H9 (cell line): Measurements from ENCODE around the gene PAOX. TPM values are rescaled to one million over a fixed set of nuclear protein-coding genes. Genes with fewer than 3 reads are reported as not detected.

Experiments
- DNase-seq: peaks from one replicate; pipeline ENCODE4 v3.0.0-alpha.2; 2017
- H2AFZ ChIP-seq: one replicate; pipeline ENCODE4 v1.6.1; 2013; ENCODE audit warnings: mild to moderate bottlenecking, low read length, control low read depth, moderate library complexity
- H2AK5ac ChIP-seq: 2 replicates; pipeline ENCODE4 v1.6.1; 2013; ENCODE audit warnings: low read length, control low read depth, mixed read lengths; ENCODE audit not compliant: insufficient read length
- H2BK120ac ChIP-seq: one replicate; pipeline ENCODE4 v1.6.1; 2013; ENCODE audit warnings: low read depth, mild to moderate bottlenecking, low read length, control low read depth, inconsistent platforms; ENCODE audit not compliant: poor library complexity, severe bottlenecking
- H2BK12ac ChIP-seq: 2 replicates; pipeline ENCODE4 v1.6.1; 2013; ENCODE audit warnings: low read length, control low read depth, mixed read lengths, low read depth; ENCODE audit not compliant: insufficient read length
- H2BK15ac ChIP-seq: 2 replicates; pipeline ENCODE4 v1.6.1; 2013; ENCODE audit warnings: low read depth, low read length, control low read depth
- H2BK20ac ChIP-seq: one replicate; pipeline ENCODE4 v1.6.1; 2013; ENCODE audit warnings: low read depth, mild to moderate bottlenecking, low read length, control low read depth, inconsistent platforms; ENCODE audit not compliant: poor library complexity, severe bottlenecking
- H2BK5ac ChIP-seq: 2 replicates; pipeline ENCODE4 v1.6.1; 2013; ENCODE audit warnings: low read length, control low read depth, mixed read lengths; ENCODE audit not compliant: insufficient read length
- H3K14ac ChIP-seq: 2 replicates; pipeline ENCODE4 v1.6.1; 2013; ENCODE audit warnings: low read length, control low read depth; ENCODE audit not compliant: insufficient read depth
- H3K18ac ChIP-seq: 2 replicates; pipeline ENCODE4 v1.6.1; 2013; ENCODE audit warnings: low read depth, mild to moderate bottlenecking, mixed read lengths, low read length, control low read depth; ENCODE audit not compliant: insufficient read length
- H3K23ac ChIP-seq: 2 replicates; pipeline ENCODE4 v1.6.1; 2013; ENCODE audit warnings: low read length, control low read depth, mixed read lengths, low read depth; ENCODE audit not compliant: insufficient read length
- H3K23me2 ChIP-seq: 2 replicates; pipeline ENCODE4 v1.6.1; 2013; ENCODE audit warnings: low read depth, mild to moderate bottlenecking, mixed read lengths, low read length, control low read depth; ENCODE audit not compliant: insufficient read length, poor library complexity, severe bottlenecking
- H3K27ac ChIP-seq: 2 replicates; pipeline ENCODE4 v1.5.1; 2013; ENCODE audit warnings: low read length, control low read depth, mixed read lengths, low read depth; ENCODE audit not compliant: insufficient read length
- H3K27me3 ChIP-seq: 2 replicates; pipeline ENCODE4 v1.6.1; 2013; ENCODE audit warnings: low read length, control low read depth, inconsistent platforms; ENCODE audit not compliant: insufficient read depth
- H3K4ac ChIP-seq: 2 replicates; pipeline ENCODE4 v1.6.1; 2013; ENCODE audit warnings: low read depth, mild to moderate bottlenecking, control low read depth, inconsistent platforms, low read length, moderate library complexity
- H3K4me1 ChIP-seq: 2 replicates; pipeline ENCODE4 v1.6.1; 2013; ENCODE audit warnings: low read length, control low read depth, inconsistent platforms; ENCODE audit not compliant: insufficient read depth
- H3K4me2 ChIP-seq: 2 replicates; pipeline ENCODE4 v1.6.1; 2013; ENCODE audit warnings: low read length, control low read depth, mixed read lengths; ENCODE audit not compliant: insufficient read length, insufficient read depth
- H3K56ac ChIP-seq: 2 replicates; pipeline ENCODE4 v1.6.1; 2013; ENCODE audit warnings: low read depth, mild to moderate bottlenecking, mixed read lengths, low read length, control low read depth; ENCODE audit not compliant: insufficient read length
- H3K79me1 ChIP-seq: 2 replicates; pipeline ENCODE4 v1.6.1; 2013; ENCODE audit warnings: low read depth, mild to moderate bottlenecking, moderate library complexity, low read length, control low read depth, inconsistent platforms; ENCODE audit not compliant: insufficient read depth, poor library complexity, severe bottlenecking
- H3K79me2 ChIP-seq: 2 replicates; pipeline ENCODE4 v1.6.1; 2013; ENCODE audit warnings: low read length, control low read depth, inconsistent platforms; ENCODE audit not compliant: insufficient read depth
- H3K9ac ChIP-seq: 2 replicates; pipeline ENCODE4 v1.6.1; 2013; ENCODE audit warnings: low read length, control low read depth, mixed read lengths; ENCODE audit not compliant: insufficient read length; ENCODE audit errors: extremely low read depth
- H3K9me3 ChIP-seq: one replicate; pipeline ENCODE4 v1.6.1; 2013; ENCODE audit warnings: low read depth, low read length, inconsistent platforms; ENCODE audit not compliant: control insufficient read depth
- H3T11ph ChIP-seq: one replicate; pipeline ENCODE4 v1.6.1; 2013; ENCODE audit warnings: mild to moderate bottlenecking, low read length, control low read depth, inconsistent platforms
- H4K20me1 ChIP-seq: one replicate; pipeline ENCODE4 v1.6.1; 2013; ENCODE audit not compliant: control insufficient read depth, insufficient read length, insufficient read depth
- H4K5ac ChIP-seq: 2 replicates; pipeline ENCODE4 v1.6.1; 2013; ENCODE audit warnings: low read depth, mild to moderate bottlenecking, mixed read lengths, low read length, control low read depth; ENCODE audit not compliant: insufficient read length
- H4K8ac ChIP-seq: replicated peaks from 2 replicates; pipeline ENCODE4 v1.6.1; 2013; ENCODE audit warnings: low read length, control low read depth, mixed read lengths, low read depth; ENCODE audit not compliant: insufficient read length
- H4K91ac ChIP-seq: 2 replicates; pipeline ENCODE4 v1.6.1; 2013; ENCODE audit warnings: low read depth, mild to moderate bottlenecking, moderate library complexity, mixed read lengths, low read length, control low read depth; ENCODE audit not compliant: insufficient read length
- H3K27ac Mint-ChIP-seq, 3 experiments: 2 replicates in 2 of 3; 3 replicates in 1 of 3; pipeline ENCODE4 v1.8.0; 2020 to 2021; ENCODE audit warnings: mixed read lengths in 3 of 3, mild to moderate bottlenecking in 1 of 3, moderate library complexity in 1 of 3
- H3K27me3 Mint-ChIP-seq: 2 replicates; pipeline ENCODE4 v1.8.0; 2021; ENCODE audit warnings: low read depth, mild to moderate bottlenecking, moderate library complexity, mixed read lengths
- H3K36me3 Mint-ChIP-seq, 3 experiments: 2 replicates in 2 of 3; 3 replicates in 1 of 3; pipeline ENCODE4 v1.8.0; 2020 to 2021; ENCODE audit warnings: low read depth in 3 of 3, mixed read lengths in 3 of 3; ENCODE audit not compliant: insufficient read depth in 1 of 3
- H3K4me1 Mint-ChIP-seq, 2 experiments: 2 replicates each; pipeline ENCODE4 v1.8.0; 2020; ENCODE audit warnings: mixed read lengths in 2 of 2
- H3K4me3 Mint-ChIP-seq, 2 experiments: 2 replicates in 1 of 2; 3 replicates in 1 of 2; pipeline ENCODE4 v1.8.0; 2020 to 2021; ENCODE audit warnings: mild to moderate bottlenecking in 2 of 2, mixed read lengths in 2 of 2, moderate library complexity in 1 of 2
- H3K9me3 Mint-ChIP-seq, 2 experiments: 2 replicates in 1 of 2; 3 replicates in 1 of 2; pipeline ENCODE4 v1.8.0; 2020; ENCODE audit warnings: mild to moderate bottlenecking in 2 of 2, mixed read lengths in 2 of 2, moderate library complexity in 1 of 2
- WGBS: extraction: QIAGEN DNeasy Blood & Tissue Kit; methylation state at CpG from one replicate; pipeline ENCODE4 v1.1.7; 2013; ENCODE audit warnings: missing lambda C conversion rate, low lambda C conversion rate, mixed read lengths; ENCODE audit not compliant: insufficient read length; ENCODE audit errors: extremely low coverage; 5-methylcytosine and 5-hydroxymethylcytosine counted together
- total RNA-seq: library from RNA; stranded (reverse); gene quantifications from 2 replicates; pipeline ENCODE4 v1.2.1, GENCODE V29; 2021
- TF ChIP-seq, protein P1 (sequence below): fragments of 200-600 bp; sonication (generic); conservative IDR thresholded peaks from 3 replicates; pipeline ENCODE4 v1.8.0; 2021; ENCODE audit warnings: antibody characterized with exemption, mild to moderate bottlenecking

Gene PAOX
- total RNA-seq, 1 experiment from 2014 or later = 5.6 TPM

DNA sequence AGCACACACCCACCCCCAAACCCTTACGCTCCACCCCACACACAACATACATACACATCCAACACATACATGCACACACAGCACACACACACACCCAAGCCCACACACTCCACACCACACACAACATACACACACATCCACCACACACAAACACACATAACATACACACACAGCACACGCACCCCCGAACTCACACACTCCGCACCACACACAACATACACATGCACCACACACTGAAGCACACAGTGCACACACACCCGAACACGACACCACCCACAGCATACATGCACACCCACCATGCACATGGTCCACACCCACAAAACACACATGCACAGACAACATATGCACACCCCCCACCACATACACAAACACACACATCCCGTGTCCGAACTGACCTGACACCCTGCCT, 29.9 kb upstream of the PAOX start:
- no peaks in the 10 kb centered on the region for H3K9me3 ChIP-seq
- H3K56ac ChIP-seq = no peak overlapping the region
- Mint-ChIP-seq H3K27ac (no peak overlapping the region), H3K9me3 (no peaks in the 10 kb centered on the region; a peak in 1 of 5 replicates), H3K36me3 (no peaks in the 10 kb centered on the region; a peak in 1 of 7 replicates), H3K27me3 (peaks cover 20% of the 10 kb centered on the region), H3K4me1 (peaks cover 4 to 28% of the 10 kb centered on the region in 2 experiments; a peak in 3 of 4 replicates), H3K4me3 (no peak overlapping the region; a peak in 1 of 5 replicates)
- H4K20me1 ChIP-seq = no peaks in the 10 kb centered on the region
- 100% methylated on average over 2 of the region's 8 CpGs for WGBS
- H2BK20ac ChIP-seq = no peak overlapping the region
- H3K23me2 ChIP-seq = no peaks in the 10 kb centered on the region
- H3K4me1 ChIP-seq = no peaks in the 10 kb centered on the region
- no peak overlapping the region for H2AK5ac ChIP-seq
- H2BK120ac ChIP-seq = no peak overlapping the region
- no peak for DNase-seq
- no peak overlapping the region for H3K9ac ChIP-seq
- no peak overlapping the region for H3K4me2 ChIP-seq
- TF ChIP-seq, protein P1, sequence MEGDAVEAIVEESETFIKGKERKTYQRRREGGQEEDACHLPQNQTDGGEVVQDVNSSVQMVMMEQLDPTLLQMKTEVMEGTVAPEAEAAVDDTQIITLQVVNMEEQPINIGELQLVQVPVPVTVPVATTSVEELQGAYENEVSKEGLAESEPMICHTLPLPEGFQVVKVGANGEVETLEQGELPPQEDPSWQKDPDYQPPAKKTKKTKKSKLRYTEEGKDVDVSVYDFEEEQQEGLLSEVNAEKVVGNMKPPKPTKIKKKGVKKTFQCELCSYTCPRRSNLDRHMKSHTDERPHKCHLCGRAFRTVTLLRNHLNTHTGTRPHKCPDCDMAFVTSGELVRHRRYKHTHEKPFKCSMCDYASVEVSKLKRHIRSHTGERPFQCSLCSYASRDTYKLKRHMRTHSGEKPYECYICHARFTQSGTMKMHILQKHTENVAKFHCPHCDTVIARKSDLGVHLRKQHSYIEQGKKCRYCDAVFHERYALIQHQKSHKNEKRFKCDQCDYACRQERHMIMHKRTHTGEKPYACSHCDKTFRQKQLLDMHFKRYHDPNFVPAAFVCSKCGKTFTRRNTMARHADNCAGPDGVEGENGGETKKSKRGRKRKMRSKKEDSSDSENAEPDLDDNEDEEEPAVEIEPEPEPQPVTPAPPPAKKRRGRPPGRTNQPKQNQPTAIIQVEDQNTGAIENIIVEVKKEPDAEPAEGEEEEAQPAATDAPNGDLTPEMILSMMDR = no peak
- H2BK12ac ChIP-seq = no peak overlapping the region
- no peak overlapping the region for H3K4ac ChIP-seq
- H4K8ac ChIP-seq = peak overlapping the region; percentile 23
- no peak overlapping the region for H4K91ac ChIP-seq
- no peak overlapping the region for H4K5ac ChIP-seq
- no peak overlapping the region for H3K27ac ChIP-seq
- H2BK15ac ChIP-seq = no peak overlapping the region
- no peaks in the 10 kb centered on the region for H3K79me2 ChIP-seq
- H2BK5ac ChIP-seq = no peak overlapping the region
- H3K18ac ChIP-seq = no peak overlapping the region
- H3K23ac ChIP-seq = no peak overlapping the region
- no peaks in the 10 kb centered on the region for H3K79me1 ChIP-seq
- no peak overlapping the region for H3K14ac ChIP-seq
- no peak overlapping the region for H2AFZ ChIP-seq
- H3T11ph ChIP-seq = no peak overlapping the region
- no peaks in the 10 kb centered on the region; the same call in 1 of the 2 replicates for H3K27me3 ChIP-seq
